ENCODE data around the gene DNAJC28. TPM values are rescaled to one million over a fixed set of nuclear protein-coding genes. Genes with fewer than 3 reads are reported as not detected.

DNAJC28 gene
- total and polyA plus RNA-seq, 9 of the 15 experiments (the other 6 are each of a cell fraction or from before 2014, with no cell fraction given): 0.68 to 2.5 (median 1.1) TPM

GRCh38 chr21:33491373-33492102 lies at the start of gene DNAJC28 (continued):
- TF ChIP-seq ZBTB9 (CRISPR knock-in tag; IDR thresholded peaks at IDR 0.05) (0 out of 2 replicates have a peak, but pooled peaks have one; percentile 62), BCL6 (CRISPR knock-in tag; IDR thresholded peaks at IDR 0.05) (no peak), MNT (conservative IDR thresholded peaks at IDR 0.05) (peak; percentile 75 to 87), CCAR2 (IDR thresholded peaks at IDR 0.05; ENCODE audit: low read depth, low read length) (no peak), MYNN (IDR thresholded peaks at IDR 0.05) (no peak), MYNN (CRISPR knock-in tag; IDR thresholded peaks at IDR 0.05) (no peak), PHB2 (IDR thresholded peaks at IDR 0.05; ENCODE audit: low read depth) (no peak), THAP12 (CRISPR knock-in tag; IDR thresholded peaks at IDR 0.05) (0 out of 2 replicates have a peak, but pooled peaks have one; percentile 8), ZNF778 (CRISPR knock-in tag; IDR thresholded peaks at IDR 0.05) (no peak), ZNF655 (CRISPR knock-in tag; IDR thresholded peaks at IDR 0.05) (no peak), ZNF449 (CRISPR knock-in tag; IDR thresholded peaks at IDR 0.05) (no peak), SREBF2 (CRISPR knock-in tag; IDR thresholded peaks at IDR 0.05) (no peak), SUPT5H (IDR thresholded peaks at IDR 0.05) (peak; percentile 91), ZBTB5 (IDR thresholded peaks at IDR 0.05) (no peak), MED1 (CRISPR knock-in tag; IDR thresholded peaks at IDR 0.05; ENCODE audit: borderline replicate concordance) (no peak), RFX5 (IDR thresholded peaks at IDR 0.05; ENCODE audit: low read depth, low read length) (no peak), ZNF780A (CRISPR knock-in tag; IDR thresholded peaks at IDR 0.05) (no peak), TCF15 (CRISPR knock-in tag; IDR thresholded peaks at IDR 0.05) (peak; percentile 48; the same call in 1 of the 2 replicates)

Measured in K562 (cell line).